ENCODE results near the gene QKI.
A peak's percentile ranks its signal among the peaks of the same experiment; 100 is the strongest.

Gene QKI

DNA sequence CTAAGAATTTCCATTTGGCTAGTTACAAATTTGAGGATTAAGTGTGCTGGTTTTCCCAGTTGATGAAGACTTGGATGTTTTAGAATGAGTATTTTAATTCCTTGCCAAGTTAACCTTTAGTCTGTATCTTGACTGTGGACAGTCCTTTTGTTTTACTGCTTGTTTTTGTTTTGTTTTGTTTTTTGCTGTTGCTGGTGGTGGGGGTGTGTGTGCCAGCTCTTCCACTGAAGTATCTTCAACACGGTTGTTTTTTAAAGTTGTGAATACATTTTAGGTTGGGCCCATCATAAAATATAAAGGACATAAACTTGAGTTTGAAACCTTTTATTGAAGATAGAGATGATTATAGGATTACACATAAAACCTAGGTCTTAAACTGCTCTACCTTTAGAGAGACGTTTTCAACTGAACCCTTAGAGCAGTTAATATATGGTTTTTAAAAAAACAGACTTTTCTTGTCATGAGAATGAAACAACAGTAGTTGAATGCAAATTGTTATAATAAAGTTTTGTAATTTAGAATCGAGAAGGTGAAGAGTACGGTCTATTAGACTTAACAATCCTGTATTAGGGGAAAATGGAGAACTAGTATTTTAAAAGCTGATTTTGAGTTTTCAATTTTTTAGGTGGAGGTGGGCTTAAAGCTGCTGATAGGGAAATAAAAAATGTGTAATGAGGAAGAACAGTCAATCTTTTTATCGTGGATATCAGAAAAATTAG lies 4.0 kb downstream of the QKI start:
- no peak overlapping the region for H3K4me2 ChIP-seq (ENCODE audit: insufficient read depth, low read length, poor library complexity, severe bottlenecking)
- H2BK15ac ChIP-seq (ENCODE audit: low read length): no peak overlapping the region
- H3K79me1 ChIP-seq (ENCODE audit: low read depth, low read length): peaks cover 2% of the 10 kb centered on the region
- no peak overlapping the region for H3K14ac ChIP-seq (ENCODE audit: low read length)
- H3K23ac ChIP-seq (ENCODE audit: low read depth, low read length, poor library complexity): no peak overlapping the region
- H3K27me3 ChIP-seq (ENCODE audit: control insufficient read depth in 3 of 3, insufficient read depth in 3 of 3, low read depth in 1 of 3, low read length in 3 of 3): no peaks in the 10 kb centered on the region
- no peak overlapping the region for H2BK120ac ChIP-seq (ENCODE audit: low read depth, low read length)
- peaks cover 0 to 43% of the 10 kb centered on the region in 2 donors for H3K36me3 ChIP-seq (replicated peaks in 1 of 2; ENCODE audit: control insufficient read depth in 2 of 2, insufficient read depth in 2 of 2, low read length in 2 of 2)
- DNase-seq (ENCODE audit: low spot score): no peak
- H2BK12ac ChIP-seq (ENCODE audit: low read length): no peak overlapping the region
- no peak overlapping the region for H2BK5ac ChIP-seq (ENCODE audit: low read length)
- peaks cover 0 to 18% of the 10 kb centered on the region in 2 donors for H3K4me1 ChIP-seq (ENCODE audit: control insufficient read depth in 2 of 2, insufficient read depth in 1 of 2, low read depth in 1 of 2, low read length in 2 of 2)
- no peak overlapping the region for H3K9ac ChIP-seq (ENCODE audit: low read depth, low read length, poor library complexity)
- H3K4ac ChIP-seq (ENCODE audit: low read length): no peak overlapping the region
- peak overlapping the region in 1 of 2 donors; percentile 97 for H3K4me3 ChIP-seq (ENCODE audit: low read length in 2 of 2)
- peaks cover 0 to 10% of the 10 kb centered on the region in 2 donors for H3K9me3 ChIP-seq (replicated peaks in 1 of 2; ENCODE audit: control insufficient read depth in 2 of 2, insufficient read depth in 1 of 2, low read depth in 1 of 2, low read length in 2 of 2)
- no peak overlapping the region for H3K27ac ChIP-seq (replicated peaks; ENCODE audit: low read length)
- 100% methylated on average over 2 of the region's 5 CpGs; no CpG with 5 or more reads in 1 of the 2 donors for WGBS, 2 donors (ENCODE audit: extremely low coverage in 2 of 2, insufficient read length in 2 of 2, insufficient replicate concordance in 1 of 2)
- no peak overlapping the region for H2AFZ ChIP-seq (ENCODE audit: low read length)
- no peak overlapping the region for H3K18ac ChIP-seq (ENCODE audit: low read length)
- no peak overlapping the region for H4K8ac ChIP-seq (ENCODE audit: low read depth, low read length)
- H2AK5ac ChIP-seq (ENCODE audit: low read depth, low read length): no peak overlapping the region
- no peak overlapping the region for H4K91ac ChIP-seq (ENCODE audit: low read depth, low read length, poor library complexity)

DNA sequence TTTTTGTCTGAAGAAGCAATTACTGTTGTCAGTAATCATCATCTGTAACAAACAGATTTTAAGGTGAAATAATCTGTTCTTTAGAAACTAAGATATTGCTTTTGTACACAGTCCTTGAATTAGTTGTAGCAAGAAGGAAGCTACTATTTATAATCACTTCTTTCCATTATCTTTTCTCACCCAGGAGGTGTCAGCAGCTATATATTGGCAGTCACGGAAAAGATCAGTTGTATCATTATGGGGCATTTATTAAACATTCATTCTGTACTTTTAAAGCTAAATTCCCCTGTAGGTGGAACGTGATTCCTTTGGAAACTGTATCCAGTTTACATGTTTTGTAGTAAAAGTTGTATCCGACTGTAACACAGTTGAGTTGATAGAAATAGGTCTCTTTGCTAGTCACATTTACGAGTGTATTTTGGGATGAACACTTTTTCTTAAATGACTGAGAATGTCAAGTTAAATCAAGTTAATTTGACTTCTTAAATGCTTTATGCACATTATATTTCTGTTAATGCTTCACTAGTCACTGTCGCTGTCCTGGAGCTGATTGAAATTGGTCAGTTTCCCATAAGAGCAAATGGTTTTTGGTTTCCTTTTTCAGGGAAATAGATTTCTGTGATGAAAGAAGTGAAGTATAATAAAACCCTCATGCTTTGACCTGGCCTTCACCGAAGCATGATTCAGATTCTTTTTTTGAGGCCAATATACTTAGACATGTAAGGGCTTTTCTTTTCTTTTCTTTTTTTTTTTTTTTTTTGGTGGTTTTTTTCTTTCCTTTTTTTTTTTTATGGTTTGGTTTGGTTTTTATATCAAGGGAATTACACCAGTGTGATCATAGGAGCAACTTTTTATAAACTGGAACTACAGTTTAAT lies 5.1 kb downstream of the QKI start:
- Histone ChIP-seq H3K27ac (replicated peaks; ENCODE audit: low read length) (no peak overlapping the region), H3K4me1 (ENCODE audit: control insufficient read depth in 2 of 2, insufficient read depth in 1 of 2, low read depth in 1 of 2, low read length in 2 of 2) (peaks cover 0 to 18% of the 10 kb centered on the region in 2 donors), H3K23ac (ENCODE audit: low read depth, low read length, poor library complexity) (no peak overlapping the region), H2BK15ac (ENCODE audit: low read length) (no peak overlapping the region), H2AFZ (ENCODE audit: low read length) (no peak overlapping the region), H3K79me1 (ENCODE audit: low read depth, low read length) (no peaks in the 10 kb centered on the region), H3K4me2 (ENCODE audit: insufficient read depth, low read length, poor library complexity, severe bottlenecking) (no peak overlapping the region), H3K4ac (ENCODE audit: low read length) (no peak overlapping the region), H3K14ac (ENCODE audit: low read length) (no peak overlapping the region), H2AK5ac (ENCODE audit: low read depth, low read length) (no peak overlapping the region), H4K8ac (ENCODE audit: low read depth, low read length) (no peak overlapping the region), H3K9me3 (replicated peaks in 1 of 2; ENCODE audit: control insufficient read depth in 2 of 2, insufficient read depth in 1 of 2, low read depth in 1 of 2, low read length in 2 of 2) (peaks cover 0 to 13% of the 10 kb centered on the region in 2 donors), H3K4me3 (ENCODE audit: low read length in 2 of 2) (peak overlapping the region in 1 of 2 donors; percentile 97), H2BK120ac (ENCODE audit: low read depth, low read length) (no peak overlapping the region), H3K36me3 (replicated peaks in 1 of 2; ENCODE audit: control insufficient read depth in 2 of 2, insufficient read depth in 2 of 2, low read length in 2 of 2) (peaks cover 0 to 55% of the 10 kb centered on the region in 2 donors), H2BK12ac (ENCODE audit: low read length) (no peak overlapping the region), H3K27me3 (ENCODE audit: control insufficient read depth in 3 of 3, insufficient read depth in 3 of 3, low read depth in 1 of 3, low read length in 3 of 3) (no peaks in the 10 kb centered on the region), H4K91ac (ENCODE audit: low read depth, low read length, poor library complexity) (no peak overlapping the region), H3K9ac (ENCODE audit: low read depth, low read length, poor library complexity) (no peak overlapping the region), H3K18ac (ENCODE audit: low read length) (no peak overlapping the region), H2BK5ac (ENCODE audit: low read length) (no peak overlapping the region)
- no CpG with 5 or more reads among the region's 6 CpGs for WGBS, 2 donors (ENCODE audit: extremely low coverage in 2 of 2, insufficient read length in 2 of 2, insufficient replicate concordance in 1 of 2)
- DNase-seq (ENCODE audit: low spot score): no peak

DNA sequence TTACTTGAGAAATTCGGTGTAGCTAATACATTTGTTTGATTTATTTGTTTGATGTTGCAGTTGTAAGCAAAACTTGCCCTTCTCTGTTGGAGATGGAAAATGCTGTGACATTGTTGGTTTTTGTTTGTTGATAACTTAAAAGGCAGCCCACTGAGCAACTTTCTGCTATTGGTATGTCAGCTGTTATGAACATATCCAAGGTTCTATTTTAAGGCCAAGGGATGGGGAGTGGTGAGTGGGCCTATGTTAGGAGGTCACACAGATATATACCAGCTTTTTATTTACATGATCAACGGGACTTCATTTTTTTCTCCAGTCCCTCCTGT lies 5.7 kb downstream of the QKI start:
- H3K4ac ChIP-seq (ENCODE audit: low read length): no peak overlapping the region
- H2BK15ac ChIP-seq (ENCODE audit: low read length): no peak overlapping the region
- no peak overlapping the region for H2BK120ac ChIP-seq (ENCODE audit: low read depth, low read length)
- DNase-seq (ENCODE audit: low spot score): no peak
- H3K14ac ChIP-seq (ENCODE audit: low read length): no peak overlapping the region
- no peak overlapping the region for H2BK12ac ChIP-seq (ENCODE audit: low read length)
- no peak overlapping the region for H3K18ac ChIP-seq (ENCODE audit: low read length)
- H4K8ac ChIP-seq (ENCODE audit: low read depth, low read length): no peak overlapping the region
- no peak overlapping the region for H3K23ac ChIP-seq (ENCODE audit: low read depth, low read length, poor library complexity)
- H3K9me3 ChIP-seq (replicated peaks in 1 of 2; ENCODE audit: control insufficient read depth in 2 of 2, insufficient read depth in 1 of 2, low read depth in 1 of 2, low read length in 2 of 2): peaks cover 0 to 13% of the 10 kb centered on the region in 2 donors
- no peak overlapping the region for H2BK5ac ChIP-seq (ENCODE audit: low read length)
- no peak overlapping the region for H3K4me2 ChIP-seq (ENCODE audit: insufficient read depth, low read length, poor library complexity, severe bottlenecking)
- H4K91ac ChIP-seq (ENCODE audit: low read depth, low read length, poor library complexity): no peak overlapping the region
- H3K27ac ChIP-seq (replicated peaks; ENCODE audit: low read length): no peak overlapping the region
- no peaks in the 10 kb centered on the region for H3K27me3 ChIP-seq (ENCODE audit: control insufficient read depth in 3 of 3, insufficient read depth in 3 of 3, low read depth in 1 of 3, low read length in 3 of 3)
- H3K4me3 ChIP-seq (ENCODE audit: low read length in 2 of 2): peak overlapping the region in 1 of 2 donors; percentile 97
- H3K4me1 ChIP-seq (ENCODE audit: control insufficient read depth in 2 of 2, insufficient read depth in 1 of 2, low read depth in 1 of 2, low read length in 2 of 2): peaks cover 3 to 18% of the 10 kb centered on the region in 2 donors
- peaks cover 0 to 61% of the 10 kb centered on the region in 2 donors for H3K36me3 ChIP-seq (replicated peaks in 1 of 2; ENCODE audit: control insufficient read depth in 2 of 2, insufficient read depth in 2 of 2, low read length in 2 of 2)
- no CpG with 5 or more reads among the region's 2 CpGs for WGBS, 2 donors (ENCODE audit: extremely low coverage in 2 of 2, insufficient read length in 2 of 2, insufficient replicate concordance in 1 of 2)
- H3K9ac ChIP-seq (ENCODE audit: low read depth, low read length, poor library complexity): no peak overlapping the region
- H2AK5ac ChIP-seq (ENCODE audit: low read depth, low read length): no peak overlapping the region
- no peak overlapping the region for H2AFZ ChIP-seq (ENCODE audit: low read length)
- no peaks in the 10 kb centered on the region for H3K79me1 ChIP-seq (ENCODE audit: low read depth, low read length)

DNA sequence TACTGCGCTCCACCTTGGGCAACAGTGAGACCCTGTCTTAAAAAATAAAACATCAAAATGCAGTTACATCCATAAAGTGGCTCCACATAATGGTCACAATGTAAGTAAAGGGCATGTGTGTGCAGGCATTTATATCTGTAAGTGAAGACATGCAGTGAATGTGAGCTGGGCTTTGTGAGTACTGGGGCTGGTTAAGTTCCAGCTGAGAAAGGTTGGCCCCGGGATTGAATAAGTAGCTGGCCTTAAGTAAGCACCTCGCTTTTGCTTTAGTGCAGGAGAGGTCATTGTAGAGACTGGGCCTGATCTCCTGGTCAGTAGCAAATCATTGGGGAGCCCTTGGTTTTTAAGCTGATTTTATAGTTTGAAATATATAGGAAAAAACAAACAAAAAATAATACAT lies 8.0 kb downstream of the QKI start:
- no peak overlapping the region for H3K18ac ChIP-seq (ENCODE audit: low read length)
- H3K14ac ChIP-seq (ENCODE audit: low read length): no peak overlapping the region
- H3K4ac ChIP-seq (ENCODE audit: low read length): no peak overlapping the region
- H2AK5ac ChIP-seq (ENCODE audit: low read depth, low read length): no peak overlapping the region
- no peaks in the 10 kb centered on the region for H3K79me1 ChIP-seq (ENCODE audit: low read depth, low read length)
- H3K9me3 ChIP-seq (replicated peaks in 1 of 2; ENCODE audit: control insufficient read depth in 2 of 2, insufficient read depth in 1 of 2, low read depth in 1 of 2, low read length in 2 of 2): peaks cover 0 to 16% of the 10 kb centered on the region in 2 donors
- no peak overlapping the region for H3K4me2 ChIP-seq (ENCODE audit: insufficient read depth, low read length, poor library complexity, severe bottlenecking)
- no peaks in the 10 kb centered on the region for H3K27me3 ChIP-seq (ENCODE audit: control insufficient read depth in 3 of 3, insufficient read depth in 3 of 3, low read depth in 1 of 3, low read length in 3 of 3)
- WGBS, 2 donors (ENCODE audit: extremely low coverage in 2 of 2, insufficient read length in 2 of 2, insufficient replicate concordance in 1 of 2): no CpG with 5 or more reads among the region's 3 CpGs
- no peak overlapping the region for H3K27ac ChIP-seq (replicated peaks; ENCODE audit: low read length)
- no peak overlapping the region for H4K91ac ChIP-seq (ENCODE audit: low read depth, low read length, poor library complexity)
- peaks cover 5 to 18% of the 10 kb centered on the region in 2 donors for H3K4me1 ChIP-seq (ENCODE audit: control insufficient read depth in 2 of 2, insufficient read depth in 1 of 2, low read depth in 1 of 2, low read length in 2 of 2)
- no peak overlapping the region for H2AFZ ChIP-seq (ENCODE audit: low read length)
- H3K4me3 ChIP-seq (ENCODE audit: low read length in 2 of 2): no peak overlapping the region
- no peak overlapping the region for H4K8ac ChIP-seq (ENCODE audit: low read depth, low read length)
- H2BK5ac ChIP-seq (ENCODE audit: low read length): no peak overlapping the region
- no peak overlapping the region for H2BK15ac ChIP-seq (ENCODE audit: low read length)
- no peak overlapping the region for H2BK12ac ChIP-seq (ENCODE audit: low read length)
- H3K9ac ChIP-seq (ENCODE audit: low read depth, low read length, poor library complexity): no peak overlapping the region
- H3K36me3 ChIP-seq (replicated peaks in 1 of 2; ENCODE audit: control insufficient read depth in 2 of 2, insufficient read depth in 2 of 2, low read length in 2 of 2): peaks cover 0 to 67% of the 10 kb centered on the region in 2 donors
- H3K23ac ChIP-seq (ENCODE audit: low read depth, low read length, poor library complexity): no peak overlapping the region
- no peak for DNase-seq (ENCODE audit: low spot score)
- H2BK120ac ChIP-seq (ENCODE audit: low read depth, low read length): no peak overlapping the region

All from neuronal stem cell (in vitro differentiated cells).